SK-N-DZ (cell line): ENCODE measurements around the gene ITIH3. TPM values are rescaled to one million over a fixed set of nuclear protein-coding genes. Genes with fewer than 3 reads are reported as not detected.
"Not testable (repeated sequence)": the region's sequence is repeated elsewhere in the genome, so short reads cannot be mapped to it uniquely, and the experiment has no call there.

Source experiments
- DNase-seq: peaks from one replicate; pipeline ENCODE4 v3.0.0-alpha.2; 2015; ENCODE audit warnings: low spot score
- polyA plus RNA-seq, 2 experiments: library from polyadenylated mRNA; depleted of rRNA; stranded (reverse); fragments of >200 nt; gene quantifications; 2 replicates each; pipeline ENCODE4 v1.2.3, GENCODE V29; 2014

ITIH3 gene, protein sequence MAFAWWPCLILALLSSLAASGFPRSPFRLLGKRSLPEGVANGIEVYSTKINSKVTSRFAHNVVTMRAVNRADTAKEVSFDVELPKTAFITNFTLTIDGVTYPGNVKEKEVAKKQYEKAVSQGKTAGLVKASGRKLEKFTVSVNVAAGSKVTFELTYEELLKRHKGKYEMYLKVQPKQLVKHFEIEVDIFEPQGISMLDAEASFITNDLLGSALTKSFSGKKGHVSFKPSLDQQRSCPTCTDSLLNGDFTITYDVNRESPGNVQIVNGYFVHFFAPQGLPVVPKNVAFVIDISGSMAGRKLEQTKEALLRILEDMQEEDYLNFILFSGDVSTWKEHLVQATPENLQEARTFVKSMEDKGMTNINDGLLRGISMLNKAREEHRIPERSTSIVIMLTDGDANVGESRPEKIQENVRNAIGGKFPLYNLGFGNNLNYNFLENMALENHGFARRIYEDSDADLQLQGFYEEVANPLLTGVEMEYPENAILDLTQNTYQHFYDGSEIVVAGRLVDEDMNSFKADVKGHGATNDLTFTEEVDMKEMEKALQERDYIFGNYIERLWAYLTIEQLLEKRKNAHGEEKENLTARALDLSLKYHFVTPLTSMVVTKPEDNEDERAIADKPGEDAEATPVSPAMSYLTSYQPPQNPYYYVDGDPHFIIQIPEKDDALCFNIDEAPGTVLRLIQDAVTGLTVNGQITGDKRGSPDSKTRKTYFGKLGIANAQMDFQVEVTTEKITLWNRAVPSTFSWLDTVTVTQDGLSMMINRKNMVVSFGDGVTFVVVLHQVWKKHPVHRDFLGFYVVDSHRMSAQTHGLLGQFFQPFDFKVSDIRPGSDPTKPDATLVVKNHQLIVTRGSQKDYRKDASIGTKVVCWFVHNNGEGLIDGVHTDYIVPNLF
- not detected in 2 replicates for polyA plus RNA-seq (2014; cell fraction: cytosol; rRNA removed)
- not detected in 2 replicates for polyA plus RNA-seq (2014; cell fraction: nucleus; rRNA removed)

DNA sequence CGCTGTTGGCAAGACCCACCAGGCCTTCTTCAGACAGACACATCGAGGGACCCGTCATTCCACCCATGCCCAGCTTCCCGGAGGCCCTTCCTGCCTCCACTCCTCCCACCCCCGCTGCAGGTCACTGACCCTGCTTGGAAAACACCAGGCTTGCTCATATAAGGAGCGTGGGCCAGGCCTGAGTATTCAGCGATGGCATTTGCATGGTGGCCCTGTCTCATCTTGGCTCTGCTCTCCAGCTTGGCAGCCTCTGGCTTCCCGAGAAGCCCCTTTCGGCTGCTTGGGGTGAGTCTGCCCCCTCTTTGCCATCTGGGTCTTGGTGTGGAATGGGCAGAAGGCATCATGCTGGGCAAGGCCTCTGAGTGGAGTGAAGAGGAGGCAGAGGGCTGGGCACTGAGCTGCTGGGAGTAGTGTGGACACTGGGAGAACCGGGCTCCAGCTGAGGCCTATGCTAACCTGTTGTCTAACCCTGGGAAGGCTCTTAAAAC is at the start of gene ITIH3:
ITIH3 (plus strand) TSS at position 185 of the 488 bp plus-strand sequence; CDS start at position 193, 8 bp downstream.
- no peak for DNase-seq

- DNase-seq = no peak
Measured at GRCh38 chr3:52752045-52752660, 42.4 kb upstream of the ITIH3 start.

DNA sequence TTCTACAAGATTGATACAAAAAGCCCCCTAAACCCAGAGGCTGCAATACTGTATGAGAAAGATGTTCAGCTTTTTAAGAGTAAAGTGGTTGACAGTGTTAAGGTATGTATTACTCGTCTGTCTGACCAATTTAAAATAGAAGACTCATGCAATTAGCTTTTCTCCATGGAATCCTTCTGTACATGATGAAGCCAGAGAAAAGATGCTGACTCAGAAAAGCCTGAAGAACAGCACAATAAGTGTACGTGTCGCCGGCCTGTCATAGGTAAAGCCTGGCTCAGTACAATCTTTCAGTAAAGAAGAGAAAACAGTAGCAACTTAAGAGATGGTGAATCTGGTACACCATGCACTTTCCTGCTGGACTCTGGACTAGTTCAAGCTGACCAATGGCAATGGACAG is 40.2 kb upstream of the ITIH3 start:
- DNase-seq = no peak

- no peak for DNase-seq
Measured at GRCh38 chr3:52756141-52756540, 38.5 kb upstream of the ITIH3 start.

- no peak for DNase-seq
Measured at GRCh38 chr3:52763466-52763865, 31.1 kb upstream of the ITIH3 start.

GRCh38 chr3:52769786-52770455 is 24.7 kb upstream of the ITIH3 start:
- no peak for DNase-seq

- DNase-seq = peak; percentile 88
Measured at GRCh38 chr3:52770496-52771333, 23.9 kb upstream of the ITIH3 start, which contains the start of gene NEK4. Gene NEK4, minus strand, starts transcription at chr3:52770940. Its CDS starts 194 bp downstream, at chr3:52770746.

DNA sequence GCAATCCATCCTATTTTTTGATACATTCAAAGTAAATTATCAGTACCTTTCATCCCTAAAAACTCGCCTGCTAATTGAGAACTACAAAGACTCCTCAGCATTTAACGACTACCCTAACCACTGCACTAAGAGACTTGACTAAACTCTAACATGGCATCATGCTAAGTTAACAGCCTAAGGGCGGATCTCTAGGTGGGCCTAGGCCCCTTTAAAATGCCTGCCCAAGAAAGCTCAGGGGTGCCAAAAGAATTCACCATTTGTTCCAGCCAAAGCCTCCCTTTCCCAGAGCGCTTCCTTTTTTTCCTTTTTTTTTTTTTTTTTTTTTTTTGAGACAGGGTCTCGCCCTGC is 23.3 kb upstream of the ITIH3 start:
- DNase-seq = no peak

- DNase-seq = no peak
Measured at GRCh38 chr3:52771702-52772101, 22.9 kb upstream of the ITIH3 start.

GRCh38 chr3:52773361-52774065 is 21.1 kb upstream of the ITIH3 start:
- DNase-seq = no peak

- DNase-seq = no peak
Measured at GRCh38 chr3:52774066-52774713, 20.4 kb upstream of the ITIH3 start.

DNA sequence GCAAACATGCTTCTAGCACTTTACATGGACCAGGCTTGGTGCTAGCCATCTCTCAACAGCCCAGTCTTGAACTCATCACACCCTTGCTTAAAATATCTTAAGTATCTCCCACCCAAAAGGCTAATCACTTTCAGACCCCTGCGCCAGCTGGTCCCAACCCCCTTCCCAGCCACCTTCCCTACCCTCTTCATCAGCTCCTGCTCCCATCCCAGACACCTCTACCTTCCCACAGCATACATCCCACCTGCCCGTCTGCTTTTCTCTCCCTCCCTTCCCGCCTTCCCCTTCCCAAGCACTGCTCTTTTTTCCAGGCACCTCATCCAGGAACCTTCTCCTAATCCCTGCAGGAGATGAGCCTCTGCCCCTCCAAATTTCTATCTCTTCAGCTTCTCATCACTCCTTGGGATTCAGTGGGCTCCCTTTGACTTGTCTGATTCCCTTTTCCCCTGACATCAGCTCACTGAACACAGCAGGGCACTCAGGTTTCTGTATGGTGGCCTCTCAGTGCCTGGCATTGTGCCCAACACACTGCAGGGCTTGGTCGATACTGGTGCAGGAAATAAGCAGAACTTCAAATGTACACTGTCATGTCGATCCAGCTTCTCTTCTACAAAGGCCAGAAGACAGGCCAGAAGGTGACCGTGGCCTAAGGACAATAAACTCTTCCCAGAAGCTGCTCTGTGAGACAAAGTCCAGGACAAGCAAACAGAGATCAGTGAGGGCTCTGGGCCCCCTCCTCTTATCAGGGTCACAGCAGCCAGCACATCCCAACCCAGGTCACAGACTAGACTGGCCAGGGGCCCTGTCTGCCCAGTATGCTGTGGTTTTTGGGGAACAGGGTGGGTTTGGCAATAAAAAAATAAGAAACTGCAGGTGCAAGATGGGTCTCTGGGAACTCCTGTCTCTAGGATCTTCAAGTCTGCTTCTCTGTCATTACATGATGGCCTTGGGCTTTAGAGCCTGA is 19.4 kb upstream of the ITIH3 start:
- no peak for DNase-seq

DNA sequence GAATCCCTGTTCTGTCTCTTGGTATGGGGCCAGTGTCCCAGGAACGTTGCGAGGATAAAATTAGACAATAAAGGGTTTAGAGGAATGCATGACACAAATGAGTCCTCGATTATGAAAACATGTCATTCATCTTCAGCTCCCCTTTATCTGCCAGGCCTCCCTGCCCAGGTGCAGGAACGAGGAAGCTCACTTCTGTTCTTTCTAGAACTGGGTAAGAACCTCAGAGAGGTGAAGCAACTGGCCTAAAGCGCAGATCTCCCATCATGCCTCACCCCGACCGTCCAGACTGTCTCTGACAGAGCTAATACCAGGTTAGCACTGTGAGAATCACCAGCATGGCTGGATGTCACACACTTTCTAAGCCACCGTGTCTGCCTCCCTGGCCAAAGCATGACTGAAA is 18.7 kb upstream of the ITIH3 start:
- peak; percentile 52 for DNase-seq

DNA sequence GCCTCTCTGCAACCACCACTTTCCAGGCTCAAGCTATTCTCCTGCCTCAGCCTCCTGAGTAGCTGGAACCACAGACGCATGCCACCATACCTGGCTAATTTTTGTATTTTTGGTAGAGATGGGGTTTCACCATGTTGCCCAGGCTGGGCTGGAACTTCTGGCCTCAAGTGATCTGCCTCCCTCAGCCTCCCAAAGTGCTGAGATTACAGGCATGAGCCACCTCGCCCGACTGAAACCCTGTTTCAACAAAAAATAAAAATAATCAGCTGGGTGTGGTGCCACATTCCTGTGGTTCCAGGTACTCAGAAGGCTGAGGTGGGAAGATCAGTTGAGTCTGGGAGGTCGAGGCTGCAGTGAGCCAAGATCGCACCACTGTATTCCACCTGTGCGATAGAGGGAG is 18.1 kb upstream of the ITIH3 start:
- not testable (repeated sequence) for DNase-seq

DNA sequence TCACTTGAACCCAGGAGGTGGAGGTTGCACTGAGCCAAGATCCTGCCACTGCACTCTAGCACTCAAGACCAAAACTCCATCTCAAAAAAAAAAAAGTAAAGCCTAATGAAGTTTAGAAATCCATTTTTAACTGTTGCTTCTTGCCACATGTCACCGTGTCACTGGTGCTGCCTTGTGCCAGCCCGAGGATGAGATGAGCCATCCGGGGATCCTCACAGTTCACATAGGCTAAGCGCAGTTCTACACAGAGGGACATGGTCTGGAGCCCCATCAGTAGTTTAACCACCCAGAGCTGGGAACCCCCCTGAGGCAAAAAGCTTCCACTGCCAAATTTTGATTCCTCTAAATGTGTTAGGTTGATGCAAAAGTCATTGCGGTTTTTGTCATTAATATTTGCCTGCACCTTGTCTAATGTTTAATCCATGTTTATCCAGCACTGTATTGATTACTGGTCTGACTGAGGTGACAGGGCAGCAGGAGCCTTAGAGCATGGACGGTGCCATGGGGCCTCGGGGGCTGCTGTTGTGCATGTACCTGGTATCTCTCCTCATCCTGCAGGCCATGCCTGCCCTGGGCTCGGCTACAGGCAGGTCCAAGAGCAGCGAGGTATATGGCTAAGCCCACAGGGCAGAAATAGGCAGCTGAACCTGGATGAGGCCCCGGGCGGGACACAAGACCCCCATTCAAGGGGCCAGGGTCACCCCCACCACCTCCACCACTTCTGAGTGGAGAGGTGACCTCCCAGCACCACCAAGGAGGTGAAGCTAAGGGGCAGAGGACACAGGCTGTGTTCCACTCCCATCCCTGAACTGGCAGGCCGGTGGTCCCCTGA is 17.3 kb upstream of the ITIH3 start, which contains the start of gene ITIH1:
ITIH1 (plus strand) TSS at position 473 of the 832 bp plus-strand sequence; CDS start at position 490, 17 bp downstream.
- DNase-seq = no peak

- DNase-seq = no peak
Measured at GRCh38 chr3:52777959-52778805, 16.4 kb upstream of the ITIH3 start.
